ENCODE measurements around the gene OR4C3. TPM values are rescaled to one million over a fixed set of nuclear protein-coding genes. Genes with fewer than 3 reads are reported as not detected.
"Not testable (repeated sequence)": the region's sequence is repeated elsewhere in the genome, so short reads cannot be mapped to it uniquely, and the experiment has no call there.

Gene OR4C3
- total RNA-seq (2014; rRNA removed; shearing (Covaris generic)) = not detected in 2 replicates

GRCh38 chr11:48324620-48325019 is at the start of gene OR4C3:
Gene OR4C3 (plus strand): TSS chr11:48324920. CDS start chr11:48325022, 102 bp downstream.
- not testable (repeated sequence) for DNase-seq (ENCODE audit: low spot score)

- no peak for DNase-seq (ENCODE audit: low spot score)
Measured at GRCh38 chr11:48305923-48306322, 18.8 kb upstream of the OR4C3 start, which contains the start of gene OR4S1. Gene OR4S1 (plus strand): TSS chr11:48306223. CDS start chr11:48306223, 0 bp downstream.

DNA sequence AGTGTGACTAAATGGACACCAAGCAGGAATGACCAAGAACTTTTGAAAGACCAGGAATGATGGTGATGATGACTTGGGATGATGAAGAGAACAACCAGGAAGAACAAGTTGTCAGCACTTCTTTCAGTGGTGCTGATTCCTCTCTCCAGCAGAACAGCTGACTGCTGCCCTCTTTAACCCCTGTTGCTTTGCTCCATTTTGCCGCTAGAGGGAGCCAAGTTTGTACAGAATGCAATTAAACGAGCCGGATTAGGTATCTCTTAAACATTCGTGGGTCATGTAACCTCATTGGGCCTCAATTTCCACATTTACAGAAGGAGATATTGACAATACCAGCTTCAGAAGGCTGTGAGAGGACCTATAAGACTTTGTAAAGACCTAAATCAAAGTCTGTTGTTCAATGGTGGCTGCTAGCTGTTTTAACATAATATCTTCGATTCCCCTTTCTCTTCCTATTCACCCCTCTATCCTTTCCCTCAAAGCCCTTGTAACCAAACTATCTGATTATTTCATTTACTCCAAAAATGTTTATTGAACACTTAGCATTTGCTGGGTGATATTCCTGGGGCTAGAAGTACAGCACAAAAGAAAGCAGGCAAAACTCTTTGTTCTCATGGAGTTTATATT is 16.8 kb upstream of the OR4C3 start:
- peak; percentile 92 for DNase-seq (ENCODE audit: low spot score)

- DNase-seq (ENCODE audit: low spot score) = not testable (repeated sequence)
Measured at GRCh38 chr11:48313590-48313989, 11.1 kb upstream of the OR4C3 start.

DNA sequence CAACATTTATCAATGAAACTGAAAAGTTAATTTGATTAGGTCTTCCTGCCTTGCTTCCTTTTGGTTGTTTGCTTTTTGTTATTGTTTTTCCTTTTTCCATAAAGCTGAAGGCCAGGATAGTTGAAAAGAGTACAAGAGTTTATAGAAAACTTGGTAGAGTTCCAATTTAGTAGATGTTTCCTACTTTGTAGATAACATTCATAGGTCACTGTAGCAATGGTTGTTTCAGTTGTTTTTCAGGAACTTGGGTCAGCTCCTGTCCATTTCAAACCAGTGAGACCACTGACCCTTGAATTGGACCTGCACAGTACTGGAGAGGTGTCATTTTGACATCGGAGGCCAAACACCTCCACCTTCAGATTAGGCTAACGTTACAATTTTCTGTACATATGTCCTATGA is 4.9 kb upstream of the OR4C3 start:
- DNase-seq (ENCODE audit: low spot score) = not testable (repeated sequence)

GRCh38 chr11:48341466-48341865 is 16.7 kb downstream of the OR4C3 start:
- DNase-seq (ENCODE audit: low spot score) = no peak

DNA sequence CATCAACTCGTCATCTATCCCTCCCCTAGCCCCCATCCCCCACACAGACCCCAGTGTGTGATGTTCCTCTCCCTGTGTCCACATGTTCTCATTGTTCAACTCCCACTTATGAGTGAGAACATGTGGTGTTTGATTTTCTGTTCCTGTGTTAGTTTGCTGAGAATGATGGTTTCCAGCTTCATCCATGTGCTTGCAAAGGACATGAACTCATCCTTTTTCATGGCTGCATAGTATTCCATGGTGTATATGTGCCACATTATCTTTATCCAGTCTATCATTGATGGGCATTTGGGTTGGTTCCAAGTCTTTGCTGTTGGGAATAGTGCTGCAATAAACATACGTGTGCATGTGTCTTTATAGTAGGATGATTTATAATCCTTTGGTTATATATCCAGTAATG is 17.8 kb downstream of the OR4C3 start:
- DNase-seq (ENCODE audit: low spot score) = not testable (repeated sequence)

DNA sequence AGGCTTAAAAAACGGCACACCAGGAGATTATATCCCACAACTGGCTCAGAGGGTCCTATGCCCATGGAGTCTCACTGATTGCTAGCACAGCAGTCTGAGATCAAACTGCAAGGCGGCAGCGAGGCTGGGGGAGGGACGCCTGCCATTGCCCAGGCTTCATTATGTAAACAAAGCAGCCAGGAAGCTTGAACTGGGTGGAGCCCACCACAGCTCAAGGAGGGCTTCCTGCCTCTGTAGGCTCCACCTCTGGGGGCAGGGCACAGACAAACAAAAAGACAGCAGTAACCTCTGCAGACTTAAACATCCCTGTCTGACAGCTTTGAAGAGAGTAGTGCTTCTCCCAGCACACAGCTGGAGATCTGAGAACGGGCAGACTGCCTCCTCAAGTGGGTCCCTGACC is 21.6 kb downstream of the OR4C3 start:
- not testable (repeated sequence) for DNase-seq (ENCODE audit: low spot score)

DNA sequence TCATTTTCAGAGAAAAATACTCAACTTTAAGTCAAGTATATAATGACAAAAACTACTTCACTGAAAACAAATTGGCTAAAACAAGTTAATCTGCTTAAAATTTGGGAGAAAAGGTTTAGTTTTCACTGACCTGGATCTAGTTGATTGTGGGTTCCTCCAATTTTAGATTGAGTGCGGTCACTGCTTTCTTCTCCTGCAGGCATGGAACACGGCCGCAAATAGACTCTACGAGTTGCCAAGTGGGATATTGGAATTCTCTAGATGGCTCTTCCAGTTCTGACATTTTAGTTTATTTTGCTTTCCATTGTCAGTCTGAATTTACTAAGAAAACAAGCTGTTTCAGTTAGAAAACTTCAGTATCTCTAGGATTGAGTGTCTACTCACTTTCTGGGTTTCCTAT is 29.3 kb downstream of the OR4C3 start:
- no peak for DNase-seq (ENCODE audit: low spot score)

DNA sequence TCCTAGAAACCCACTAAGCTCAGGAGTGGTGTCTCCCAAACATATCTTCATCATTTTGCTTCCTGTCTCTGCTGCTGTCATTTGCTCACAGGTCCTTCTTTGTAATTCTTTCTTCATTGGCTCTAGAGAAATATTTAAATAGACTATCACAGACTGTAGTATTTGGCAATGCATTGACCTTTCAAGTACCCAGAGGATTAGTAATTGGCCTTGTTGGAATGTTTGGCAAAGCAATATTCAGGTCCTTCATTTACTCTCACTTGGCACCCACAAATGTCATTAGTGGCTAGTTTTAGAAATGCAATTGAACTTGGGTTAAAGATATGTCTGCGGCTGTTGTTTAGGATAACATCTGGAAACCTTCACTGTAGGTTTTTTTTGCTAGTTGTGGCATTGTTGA is 30.0 kb downstream of the OR4C3 start:
- DNase-seq (ENCODE audit: low spot score) = no peak

DNA sequence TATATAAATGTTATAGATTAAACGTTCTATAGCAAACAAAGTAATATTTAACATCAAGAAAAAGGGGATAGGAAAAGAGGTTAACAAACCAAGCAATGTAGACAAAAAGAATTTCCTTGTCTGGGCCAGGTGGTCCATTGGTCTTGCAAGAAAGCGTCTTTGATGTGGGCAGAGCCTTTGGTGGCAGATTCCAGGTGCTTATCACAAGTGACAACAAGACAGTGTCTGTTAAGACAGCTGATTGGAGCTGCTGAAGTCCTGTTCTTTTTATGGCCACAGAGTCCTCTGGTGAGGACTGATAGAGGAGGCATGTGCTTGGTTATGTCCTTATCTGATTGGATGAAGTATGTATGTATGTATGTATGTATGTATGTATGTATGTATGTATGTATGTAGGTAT is 36.6 kb downstream of the OR4C3 start:
- DNase-seq (ENCODE audit: low spot score) = not testable (repeated sequence)

- DNase-seq (ENCODE audit: low spot score) = no peak
Measured at GRCh38 chr11:48366365-48366764, 41.6 kb downstream of the OR4C3 start, which contains the start of gene OR4C5. Gene OR4C5 (minus strand): TSS chr11:48366465. CDS start chr11:48366465, 0 bp downstream.

Other genes with a start within 250 kb of the OR4C3 start
- not detected in 2 replicates for gene OR4B1, start 108.1 kb upstream of the OR4C3 start, total RNA-seq (2014; rRNA removed; shearing (Covaris generic))
- gene OR4X2, start 79.8 kb upstream of the OR4C3 start, total RNA-seq (2014; rRNA removed; shearing (Covaris generic)) = not detected in 2 replicates
- gene OR4X1, start 61.1 kb upstream of the OR4C3 start, total RNA-seq (2014; rRNA removed; shearing (Covaris generic)) = not detected in 2 replicates
- gene OR4S1, start 18.7 kb upstream of the OR4C3 start, total RNA-seq (2014; rRNA removed; shearing (Covaris generic)) = not detected in 2 replicates
- not detected in 2 replicates for gene OR4C5, start 41.5 kb downstream of the OR4C3 start, total RNA-seq (2014; rRNA removed; shearing (Covaris generic))
- not detected in 2 replicates for gene OR4A47, start 163.9 kb downstream of the OR4C3 start, total RNA-seq (2014; rRNA removed; shearing (Covaris generic))

Measured in HT-29 (cell line).